Measurements from ENCODE around the gene SMTNL2.
"Not testable (repeated sequence)": the region's sequence is repeated elsewhere in the genome, so short reads cannot be mapped to it uniquely, and the experiment has no call there.

Gene SMTNL2

GRCh38 chr17:4587803-4588202 is 3.5 kb downstream of the SMTNL2 start:
- TF ChIP-seq CTCF (IDR thresholded peaks at IDR 0.05; ENCODE audit: low read depth, low read length): no peak
- no peaks in the 10 kb centered on the region for H3K9me3 ChIP-seq (ENCODE audit: severe bottlenecking)
- H3K36me3 ChIP-seq: no peaks in the 10 kb centered on the region
- H3K4me3 ChIP-seq (ENCODE audit: low read depth, low read length): no peak overlapping the region
- H3K27me3 ChIP-seq (ENCODE audit: insufficient read depth, low read depth, severe bottlenecking): no peaks in the 10 kb centered on the region
- H3K27ac ChIP-seq: no peak overlapping the region
- DNase-seq: no peak

- no peak for DNase-seq
- H3K4me3 ChIP-seq (ENCODE audit: low read depth, low read length): no peak overlapping the region
- H3K27me3 ChIP-seq (ENCODE audit: insufficient read depth, low read depth, severe bottlenecking): no peaks in the 10 kb centered on the region
- H3K36me3 ChIP-seq: no peaks in the 10 kb centered on the region
- TF ChIP-seq CTCF (IDR thresholded peaks at IDR 0.05; ENCODE audit: low read depth, low read length): no peak
- no peaks in the 10 kb centered on the region for H3K9me3 ChIP-seq (ENCODE audit: severe bottlenecking)
- H3K27ac ChIP-seq: no peak overlapping the region
Observed at GRCh38 chr17:4588391-4588790, 4.1 kb downstream of the SMTNL2 start.

- H3K4me3 ChIP-seq (ENCODE audit: low read depth, low read length): no peak overlapping the region
- no peak for TF ChIP-seq CTCF (IDR thresholded peaks at IDR 0.05; ENCODE audit: low read depth, low read length)
- no peaks in the 10 kb centered on the region for H3K27me3 ChIP-seq (ENCODE audit: insufficient read depth, low read depth, severe bottlenecking)
- no peaks in the 10 kb centered on the region for H3K9me3 ChIP-seq (ENCODE audit: severe bottlenecking)
- DNase-seq: no peak
- no peak overlapping the region for H3K27ac ChIP-seq
- no peaks in the 10 kb centered on the region for H3K36me3 ChIP-seq
Observed at GRCh38 chr17:4588898-4589625, 4.7 kb downstream of the SMTNL2 start.

- not testable (repeated sequence) for H3K27me3 ChIP-seq (ENCODE audit: insufficient read depth, low read depth, severe bottlenecking); H3K4me3 ChIP-seq (ENCODE audit: low read depth, low read length); DNase-seq; H3K27ac ChIP-seq; H3K36me3 ChIP-seq; H3K9me3 ChIP-seq (ENCODE audit: severe bottlenecking)
Observed at GRCh38 chr17:4590042-4590441, 5.7 kb downstream of the SMTNL2 start.

GRCh38 chr17:4590981-4591453 is 6.7 kb downstream of the SMTNL2 start:
- no peaks in the 10 kb centered on the region for H3K36me3 ChIP-seq
- no peak overlapping the region for H3K4me3 ChIP-seq (ENCODE audit: low read depth, low read length)
- no peaks in the 10 kb centered on the region for H3K27me3 ChIP-seq (ENCODE audit: insufficient read depth, low read depth, severe bottlenecking)
- H3K9me3 ChIP-seq (ENCODE audit: severe bottlenecking): no peaks in the 10 kb centered on the region
- no peak for DNase-seq
- H3K27ac ChIP-seq: no peak overlapping the region
- no peak for TF ChIP-seq CTCF (IDR thresholded peaks at IDR 0.05; ENCODE audit: low read depth, low read length)

GRCh38 chr17:4591529-4591928 is 7.2 kb downstream of the SMTNL2 start:
- DNase-seq: peak; percentile 55
- no peak for TF ChIP-seq CTCF (IDR thresholded peaks at IDR 0.05; ENCODE audit: low read depth, low read length)
- H3K27me3 ChIP-seq (ENCODE audit: insufficient read depth, low read depth, severe bottlenecking): no peaks in the 10 kb centered on the region
- H3K9me3 ChIP-seq (ENCODE audit: severe bottlenecking): no peaks in the 10 kb centered on the region
- no peak overlapping the region for H3K27ac ChIP-seq
- no peak overlapping the region for H3K4me3 ChIP-seq (ENCODE audit: low read depth, low read length)
- no peaks in the 10 kb centered on the region for H3K36me3 ChIP-seq

Measured in WERI-Rb-1 (cell line).